HepG2 (cell line): Measurements from ENCODE around the gene HCFC2. TPM values are rescaled to one million over a fixed set of nuclear protein-coding genes. Genes with fewer than 3 reads are reported as not detected.

Source experiments
- AFF4 ChIP-seq: sonication (generic); formaldehyde crosslinking; IDR thresholded peaks from 2 replicates; pipeline ENCODE4 v1.4.0; 2020; ENCODE audit warnings: missing genetic modification reagents
- BCLAF1 ChIP-seq: fragments of 450-650 bp; IDR thresholded peaks from 2 replicates; pipeline ENCODE4 v1.6.1; 2017; ENCODE audit warnings: mild to moderate bottlenecking
- HHEX ChIP-seq: IDR thresholded peaks from 2 replicates; pipeline ENCODE4 v1.6.1; 2016; ENCODE audit warnings: control low read depth
- PAF1 ChIP-seq: IDR thresholded peaks from 2 replicates; pipeline ENCODE4 v1.6.1; 2016; ENCODE audit warnings: missing genetic modification reagents, missing compliant biosample characterization
- RCOR2 ChIP-seq: IDR thresholded peaks from 2 replicates; pipeline ENCODE4 v1.6.1; 2016; ENCODE audit warnings: missing biosample characterization, missing genetic modification reagents
- RFX5 ChIP-seq: IDR thresholded peaks from 2 replicates; pipeline ENCODE4 v1.6.1; 2011; ENCODE audit warnings: low read depth, low read length, improper control_type of control experiment
- ZBTB4 ChIP-seq: sonication (generic); formaldehyde crosslinking; IDR thresholded peaks from 2 replicates; pipeline ENCODE4 v1.4.0; 2020; ENCODE audit warnings: missing genetic modification reagents, mild to moderate bottlenecking, borderline replicate concordance
- ZBTB42 ChIP-seq: sonication (generic); formaldehyde crosslinking; IDR thresholded peaks from 2 replicates; pipeline ENCODE4 v1.5.0; 2020; ENCODE audit warnings: mild to moderate bottlenecking, missing genetic modification reagents
- ZBTB43 ChIP-seq: sonication (generic); formaldehyde crosslinking; conservative IDR thresholded peaks from 2 replicates; pipeline ENCODE4 v1.4.0; 2020; ENCODE audit warnings: missing genetic modification reagents
- ZNF292 ChIP-seq: sonication (generic); formaldehyde crosslinking; IDR thresholded peaks from 2 replicates; pipeline ENCODE4 v1.8.1; 2022; ENCODE audit warnings: mild to moderate bottlenecking, low read depth, missing genetic modification reagents, borderline replicate concordance
- ZNF33A ChIP-seq: sonication (generic); formaldehyde crosslinking; IDR thresholded peaks from 2 replicates; pipeline ENCODE4 v1.5.1; 2020; ENCODE audit warnings: missing genetic modification reagents, mild to moderate bottlenecking, moderate library complexity, borderline replicate concordance
- ZNF367 ChIP-seq: sonication (generic); formaldehyde crosslinking; IDR thresholded peaks from 2 replicates; pipeline ENCODE4 v1.4.0; 2020; ENCODE audit warnings: missing genetic modification reagents, borderline replicate concordance
- ZNF441 ChIP-seq: sonication (generic); formaldehyde crosslinking; IDR thresholded peaks from 2 replicates; pipeline ENCODE4 v1.7.0; 2021; ENCODE audit warnings: missing genetic modification reagents, borderline replicate concordance
- ZNF547 ChIP-seq: sonication (generic); formaldehyde crosslinking; IDR thresholded peaks from 2 replicates; pipeline ENCODE4 v1.5.1; 2020; ENCODE audit warnings: mild to moderate bottlenecking, missing genetic modification reagents
- ZNF672 ChIP-seq: sonication (generic); formaldehyde crosslinking; IDR thresholded peaks from 2 replicates; pipeline ENCODE4 v1.8.1; 2022; ENCODE audit warnings: missing genetic modification reagents
- ZNF674 ChIP-seq: sonication (generic); formaldehyde crosslinking; IDR thresholded peaks from 2 replicates; pipeline ENCODE4 v1.5.0; 2020; ENCODE audit warnings: low read depth, mild to moderate bottlenecking, missing genetic modification reagents
- polyA plus RNA-seq, 8 experiments: library from polyadenylated mRNA; depleted of rRNA in 3 of 8; stranded (reverse) in 7 of 8; unstranded in 1 of 8; fragments of >200 nt; fragmentation: Illumina TruSeq in 4 of 8; extraction: Trizol in 4 of 8; gene quantifications; 2 replicates each; pipeline versions ENCODE4 v1.2.1 to v1.2.3, GENCODE V29; 2011 to 2016; ENCODE audit warnings: low read depth in 4 of 8, missing spikeins in 1 of 8, mixed read lengths in 1 of 8; ENCODE audit not compliant: insufficient read depth in 1 of 8
- total RNA-seq, 5 experiments: library from RNA; depleted of rRNA; stranded (reverse); fragments of >200 nt; fragmentation: Illumina TruSeq; extraction: Trizol; gene quantifications; 2 replicates each; pipeline ENCODE4 v1.2.3, GENCODE V29; 2016; ENCODE audit warnings: low read depth in 1 of 5

HCFC2 gene
- total and polyA plus RNA-seq, 2 of the 13 experiments (the other 11 are each of a cell fraction or from before 2014, with no cell fraction given), result 3.7 to 4.9 TPM

- TF ChIP-seq BCLAF1 (no peak), ZNF547 (CRISPR knock-in tag) (0 out of 2 replicates have a peak, but pooled peaks have one; percentile 64), ZBTB43 (CRISPR knock-in tag) (0 out of 2 replicates have a peak, but pooled peaks have one; percentile 29), ZBTB4 (no peak; the same call in 1 of the 2 replicates), ZNF33A (CRISPR knock-in tag) (peak; percentile 88; the same call in 1 of the 2 replicates), ZBTB42 (CRISPR knock-in tag) (0 out of 2 replicates have a peak, but pooled peaks have one; percentile 64), ZNF367 (CRISPR knock-in tag) (no peak), ZNF441 (CRISPR knock-in tag) (peak; percentile 45; the same call in 1 of the 2 replicates), RFX5 (peak; percentile 37; the same call in 1 of the 2 replicates), AFF4 (CRISPR knock-in tag) (no peak), ZNF672 (CRISPR knock-in tag) (no peak; the same call in 1 of the 2 replicates), ZNF674 (CRISPR knock-in tag) (no peak), ZNF292 (CRISPR knock-in tag) (peak; percentile 53; the same call in 1 of the 2 replicates), RCOR2 (no peak), PAF1 (CRISPR knock-in tag) (no peak), HHEX (CRISPR knock-in tag) (no peak)
Observed at GRCh38 chr12:104137902-104138796, 73.8 kb downstream of the HCFC2 start, which contains the start of gene NFYB (continued).
